ENCODE measurements around the gene LIPM.

The LIPM gene

GRCh38 chr10:88813200-88813599 is 10.7 kb downstream of the LIPM start:
- Histone ChIP-seq H3K4me1 (ENCODE audit: insufficient read depth, low read length, poor library complexity, severe bottlenecking) (no peaks in the 10 kb centered on the region), H3K9me2 (replicated peaks; ENCODE audit: low read depth, low read length) (no peaks in the 10 kb centered on the region), H2AFZ (ENCODE audit: low read length) (no peak overlapping the region), H3K27me3 (ENCODE audit: insufficient read depth, low read length, poor library complexity, severe bottlenecking) (no peaks in the 10 kb centered on the region), H3K9me3 (ENCODE audit: insufficient read depth, low read depth, low read length) (no peaks in the 10 kb centered on the region), H3F3A (ENCODE audit: low read depth) (no peaks in the 10 kb centered on the region), H3K36me3 (ENCODE audit: insufficient read depth, low read length) (no peaks in the 10 kb centered on the region), H4K20me1 (ENCODE audit: insufficient read depth, low read length, poor library complexity, severe bottlenecking) (no peaks in the 10 kb centered on the region), H3K79me2 (ENCODE audit: insufficient read depth, low read length) (no peaks in the 10 kb centered on the region), H3K9ac (ENCODE audit: low read depth, low read length, poor library complexity, severe bottlenecking) (no peak overlapping the region), H3K4me3 (ENCODE audit: low read length, poor library complexity, severe bottlenecking) (no peak overlapping the region), H3K4me2 (ENCODE audit: low read depth, low read length, poor library complexity, severe bottlenecking) (no peak overlapping the region)
- TF ChIP-seq, protein P1, sequence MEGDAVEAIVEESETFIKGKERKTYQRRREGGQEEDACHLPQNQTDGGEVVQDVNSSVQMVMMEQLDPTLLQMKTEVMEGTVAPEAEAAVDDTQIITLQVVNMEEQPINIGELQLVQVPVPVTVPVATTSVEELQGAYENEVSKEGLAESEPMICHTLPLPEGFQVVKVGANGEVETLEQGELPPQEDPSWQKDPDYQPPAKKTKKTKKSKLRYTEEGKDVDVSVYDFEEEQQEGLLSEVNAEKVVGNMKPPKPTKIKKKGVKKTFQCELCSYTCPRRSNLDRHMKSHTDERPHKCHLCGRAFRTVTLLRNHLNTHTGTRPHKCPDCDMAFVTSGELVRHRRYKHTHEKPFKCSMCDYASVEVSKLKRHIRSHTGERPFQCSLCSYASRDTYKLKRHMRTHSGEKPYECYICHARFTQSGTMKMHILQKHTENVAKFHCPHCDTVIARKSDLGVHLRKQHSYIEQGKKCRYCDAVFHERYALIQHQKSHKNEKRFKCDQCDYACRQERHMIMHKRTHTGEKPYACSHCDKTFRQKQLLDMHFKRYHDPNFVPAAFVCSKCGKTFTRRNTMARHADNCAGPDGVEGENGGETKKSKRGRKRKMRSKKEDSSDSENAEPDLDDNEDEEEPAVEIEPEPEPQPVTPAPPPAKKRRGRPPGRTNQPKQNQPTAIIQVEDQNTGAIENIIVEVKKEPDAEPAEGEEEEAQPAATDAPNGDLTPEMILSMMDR (conservative IDR thresholded peaks at IDR 0.05; ENCODE audit: low read length) = no peak
- no peak for TF ChIP-seq EZH2phosphoT487 (IDR thresholded peaks at IDR 0.05; ENCODE audit: borderline replicate concordance)

DNA sequence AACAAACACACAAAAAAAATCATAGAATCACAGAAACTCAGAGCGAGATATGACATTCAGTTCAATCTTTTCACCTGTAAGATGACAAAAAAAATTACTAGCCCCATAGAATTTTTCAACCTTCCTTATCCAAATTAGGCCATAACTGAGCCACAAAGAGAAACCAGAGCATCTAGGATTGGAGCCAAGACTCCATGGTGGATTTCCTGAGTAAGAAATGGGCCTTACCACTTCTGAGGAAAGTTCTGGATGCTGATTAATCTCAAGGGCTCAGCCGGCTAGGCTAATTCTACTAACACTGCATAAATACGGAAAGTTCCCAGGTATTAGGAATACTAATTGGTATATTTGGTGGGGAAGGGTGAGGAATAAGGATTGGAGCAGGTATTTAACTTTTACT is 16.8 kb downstream of the LIPM start:
- H3F3A ChIP-seq (ENCODE audit: low read depth) = no peaks in the 10 kb centered on the region

DNA sequence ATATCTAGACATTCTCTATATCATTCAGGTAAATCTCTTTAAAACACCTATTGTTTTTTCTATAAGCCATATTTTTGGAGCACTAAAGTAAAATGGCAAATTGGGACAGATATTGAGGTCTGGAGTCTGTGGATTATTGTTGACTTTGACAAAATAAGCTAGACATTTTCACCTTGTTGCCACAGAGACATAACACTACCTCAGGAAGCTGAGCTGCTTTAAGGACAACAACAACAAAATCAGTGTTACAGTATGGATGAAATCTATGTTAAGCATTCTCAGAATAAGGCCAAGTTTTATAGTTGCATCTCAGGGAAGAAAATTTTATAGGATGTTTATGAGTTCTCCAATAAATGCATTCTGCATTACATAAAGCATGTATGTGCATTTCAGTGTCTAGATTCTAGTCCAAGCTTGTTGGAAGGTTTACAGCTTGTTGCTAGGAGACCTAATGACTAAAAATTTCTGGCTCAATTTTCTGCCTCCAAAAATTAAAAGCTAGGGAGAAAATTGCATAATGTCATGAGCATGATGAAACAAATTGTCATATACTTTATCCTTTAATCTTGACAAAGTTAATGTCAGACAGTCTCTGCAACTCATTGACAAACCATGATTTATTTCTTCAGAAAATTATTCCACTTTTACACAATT is 18.3 kb downstream of the LIPM start:
- Histone ChIP-seq H4K20me1 (ENCODE audit: insufficient read depth, low read length, poor library complexity, severe bottlenecking) (no peaks in the 10 kb centered on the region), H3K9ac (ENCODE audit: low read depth, low read length, poor library complexity, severe bottlenecking) (no peak overlapping the region), H3F3A (ENCODE audit: low read depth) (no peaks in the 10 kb centered on the region), H3K79me2 (ENCODE audit: insufficient read depth, low read length) (no peaks in the 10 kb centered on the region), H3K4me2 (ENCODE audit: low read depth, low read length, poor library complexity, severe bottlenecking) (no peak overlapping the region), H3K9me3 (ENCODE audit: insufficient read depth, low read depth, low read length) (no peaks in the 10 kb centered on the region), H3K36me3 (ENCODE audit: insufficient read depth, low read length) (no peaks in the 10 kb centered on the region), H3K4me1 (ENCODE audit: insufficient read depth, low read length, poor library complexity, severe bottlenecking) (no peaks in the 10 kb centered on the region), H2AFZ (ENCODE audit: low read length) (no peak overlapping the region), H3K27me3 (ENCODE audit: insufficient read depth, low read length, poor library complexity, severe bottlenecking) (no peaks in the 10 kb centered on the region), H3K9me2 (replicated peaks; ENCODE audit: low read depth, low read length) (no peaks in the 10 kb centered on the region), H3K4me3 (ENCODE audit: low read length, poor library complexity, severe bottlenecking) (no peak overlapping the region)
- TF ChIP-seq, protein P1 (conservative IDR thresholded peaks at IDR 0.05; ENCODE audit: low read length) = no peak
- TF ChIP-seq EZH2phosphoT487 (IDR thresholded peaks at IDR 0.05; ENCODE audit: borderline replicate concordance) = no peak

More for the DNA sequence above, 16.8 kb downstream of the LIPM start:
- Histone ChIP-seq H3K4me3 (ENCODE audit: low read length, poor library complexity, severe bottlenecking) (no peak overlapping the region), H2AFZ (ENCODE audit: low read length) (no peak overlapping the region), H3K9me2 (replicated peaks; ENCODE audit: low read depth, low read length) (no peaks in the 10 kb centered on the region), H3K9ac (ENCODE audit: low read depth, low read length, poor library complexity, severe bottlenecking) (no peak overlapping the region), H3K4me1 (ENCODE audit: insufficient read depth, low read length, poor library complexity, severe bottlenecking) (no peaks in the 10 kb centered on the region), H3K36me3 (ENCODE audit: insufficient read depth, low read length) (no peaks in the 10 kb centered on the region), H3K79me2 (ENCODE audit: insufficient read depth, low read length) (no peaks in the 10 kb centered on the region), H3K9me3 (ENCODE audit: insufficient read depth, low read depth, low read length) (no peaks in the 10 kb centered on the region), H4K20me1 (ENCODE audit: insufficient read depth, low read length, poor library complexity, severe bottlenecking) (no peaks in the 10 kb centered on the region), H3K4me2 (ENCODE audit: low read depth, low read length, poor library complexity, severe bottlenecking) (no peak overlapping the region), H3K27me3 (ENCODE audit: insufficient read depth, low read length, poor library complexity, severe bottlenecking) (no peaks in the 10 kb centered on the region)
- TF ChIP-seq, protein P1 (conservative IDR thresholded peaks at IDR 0.05; ENCODE audit: low read length) = no peak
- TF ChIP-seq EZH2phosphoT487 (IDR thresholded peaks at IDR 0.05; ENCODE audit: borderline replicate concordance) = no peak
